GM18858 (cell line): ENCODE data around the gene SAMM50.

ENCODE experiments used
- ATAC-seq: cut with Tn5 transposase; IDR thresholded peaks from one replicate; pipeline ENCODE4 v1.9.1; 2021; ENCODE audit not compliant: unreplicated experiment

SAMM50 gene

DNA sequence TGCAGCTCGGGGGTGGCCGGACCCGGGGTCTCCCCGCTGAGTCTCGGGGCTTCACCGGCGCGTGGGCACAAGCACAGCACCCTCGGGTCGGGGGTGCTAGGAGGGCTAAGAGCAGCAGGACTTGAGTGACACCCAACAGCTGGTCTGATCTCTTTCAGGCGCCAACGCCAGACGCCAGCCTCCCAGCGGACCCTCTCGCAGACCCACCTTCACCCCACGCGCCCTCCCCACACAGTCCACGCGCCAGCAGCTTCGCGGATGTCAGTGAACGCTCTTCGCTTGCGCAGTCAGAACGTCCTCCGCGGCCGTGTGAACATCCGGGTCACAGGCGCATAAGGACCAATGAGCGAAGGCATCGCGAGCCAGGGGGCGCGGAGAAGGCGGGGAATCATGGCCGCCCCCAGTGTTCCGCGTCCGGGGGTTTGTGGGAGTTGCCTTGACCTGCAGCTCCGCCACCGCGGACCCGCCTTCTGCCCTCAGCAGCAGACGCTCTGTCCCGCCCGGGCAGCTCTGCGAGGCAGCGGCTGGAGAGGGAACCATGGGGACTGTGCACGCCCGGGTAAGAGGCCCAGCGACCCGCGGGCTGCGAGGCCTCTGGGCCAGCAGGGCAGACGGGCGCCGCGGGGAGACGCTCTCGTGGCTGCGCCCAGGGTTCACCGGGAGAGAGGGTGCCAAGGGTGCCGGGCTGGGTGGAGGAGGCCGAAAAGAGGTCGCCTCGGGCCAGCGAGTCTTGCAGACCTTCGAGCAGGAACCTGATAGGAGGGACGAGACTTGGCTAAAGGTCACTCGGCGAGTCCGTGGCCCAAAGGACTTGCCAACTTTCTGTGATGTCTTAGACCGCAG, at the start of gene SAMM50:
Gene SAMM50 (plus strand): TSS at position 403 of the 843 bp plus-strand sequence. CDS start 136 bp downstream, at position 539.
- ATAC-seq: peak; percentile 68

DNA sequence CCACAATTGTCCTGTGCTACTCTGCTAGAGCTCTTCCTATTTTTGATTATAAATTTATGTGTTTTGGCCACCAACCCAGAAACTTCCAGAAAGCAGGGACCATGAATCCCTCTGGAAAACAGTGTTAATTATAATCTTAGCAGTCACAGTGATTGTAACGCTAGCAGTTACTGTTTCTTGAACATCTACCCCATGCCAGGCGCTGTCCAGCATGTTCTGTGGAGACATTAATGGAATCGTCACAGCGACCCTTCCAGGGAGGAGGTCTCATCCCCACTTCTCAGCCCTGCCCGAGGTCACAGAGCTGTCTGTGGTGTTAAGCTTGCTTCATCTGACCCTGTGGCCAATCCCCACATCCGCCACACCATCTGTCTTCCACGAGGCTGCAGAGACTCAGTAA, 49.6 kb upstream of the SAMM50 start:
- ATAC-seq: no peak

DNA sequence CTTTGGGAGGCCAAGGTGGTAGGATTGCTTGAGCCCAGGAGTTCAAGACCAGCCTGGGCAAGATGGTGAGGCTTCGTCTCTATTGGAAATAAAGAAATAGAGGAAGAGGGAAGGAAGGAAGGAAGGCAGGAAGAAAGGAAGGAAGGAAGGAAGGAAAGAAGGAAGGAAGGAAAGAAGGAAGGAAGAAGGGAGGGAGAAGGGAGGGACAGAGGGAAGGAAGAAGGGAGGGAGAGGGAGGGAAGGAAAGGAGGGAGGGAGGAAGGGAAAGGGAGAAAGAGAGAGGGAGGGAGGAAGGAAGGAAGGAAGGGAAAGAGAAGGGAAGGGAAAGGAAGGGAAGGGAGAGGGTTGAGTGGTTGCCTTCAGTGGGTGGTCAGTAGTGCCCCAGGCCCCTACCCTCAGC, 45.5 kb upstream of the SAMM50 start:
- no peak for ATAC-seq

DNA sequence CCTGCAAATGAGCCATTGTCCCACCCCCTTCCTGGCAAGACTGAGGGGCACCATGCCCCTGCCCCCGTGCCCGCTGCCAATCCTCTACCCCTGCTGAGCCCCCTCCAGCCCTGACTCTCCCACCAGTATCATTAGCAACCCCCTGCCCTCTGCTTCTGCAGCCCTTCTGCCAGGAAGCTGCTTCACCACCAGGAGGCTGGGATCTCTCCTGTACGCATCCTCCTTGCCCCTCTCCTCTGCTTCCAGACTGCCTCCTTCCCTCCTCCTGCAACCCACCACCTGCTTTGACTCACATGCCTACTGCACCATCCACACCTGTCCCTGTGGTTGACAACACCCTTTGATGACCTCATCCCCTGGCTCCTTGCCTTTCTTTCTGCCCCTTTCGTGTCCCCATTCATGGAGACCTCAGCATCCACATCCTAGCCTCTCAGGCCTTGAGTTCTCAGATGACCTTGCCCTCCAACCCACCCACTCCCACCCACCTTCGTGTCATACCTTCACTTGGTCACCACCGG, 45.0 kb upstream of the SAMM50 start:
- no peak for ATAC-seq

DNA sequence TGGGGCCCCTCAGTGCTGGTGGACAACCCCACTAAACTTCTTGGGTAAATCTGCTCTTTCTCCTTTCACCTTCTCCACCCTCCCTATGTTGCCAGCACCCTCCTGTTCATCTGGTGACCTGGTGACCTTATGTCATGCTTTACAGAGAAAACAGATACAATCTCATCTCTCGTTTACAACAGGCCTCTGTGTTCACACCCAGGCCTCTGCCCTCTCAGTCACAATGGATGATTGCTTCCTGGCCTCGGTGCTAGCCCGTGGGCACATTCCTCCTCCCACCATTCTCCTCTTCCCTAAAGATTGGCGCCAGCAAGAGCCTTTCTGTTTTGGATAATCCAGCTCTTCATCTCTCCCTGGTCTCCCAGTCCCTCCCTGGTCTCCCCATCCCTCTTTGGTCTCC, 43.9 kb upstream of the SAMM50 start:
- ATAC-seq: no peak

DNA sequence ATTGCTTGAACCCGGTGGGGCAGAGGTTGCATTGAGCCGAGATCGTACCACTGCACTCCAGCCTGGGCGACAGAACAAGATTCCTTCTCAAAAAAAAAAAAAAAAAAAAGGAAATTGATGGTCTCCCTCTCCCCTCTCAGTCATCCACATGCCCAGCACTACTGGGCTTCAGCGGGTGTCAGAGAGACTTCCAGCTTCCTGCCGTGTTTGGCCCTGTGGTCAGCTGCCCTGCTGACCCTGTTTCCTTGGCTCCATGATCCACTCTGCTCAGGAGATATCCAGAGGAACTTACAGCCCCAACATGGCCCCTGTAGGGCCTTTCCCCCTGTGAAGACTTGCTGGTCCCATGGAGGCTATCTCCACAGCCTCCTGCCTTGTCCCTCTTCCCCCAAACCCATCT, 37.7 kb upstream of the SAMM50 start:
- no peak for ATAC-seq

DNA sequence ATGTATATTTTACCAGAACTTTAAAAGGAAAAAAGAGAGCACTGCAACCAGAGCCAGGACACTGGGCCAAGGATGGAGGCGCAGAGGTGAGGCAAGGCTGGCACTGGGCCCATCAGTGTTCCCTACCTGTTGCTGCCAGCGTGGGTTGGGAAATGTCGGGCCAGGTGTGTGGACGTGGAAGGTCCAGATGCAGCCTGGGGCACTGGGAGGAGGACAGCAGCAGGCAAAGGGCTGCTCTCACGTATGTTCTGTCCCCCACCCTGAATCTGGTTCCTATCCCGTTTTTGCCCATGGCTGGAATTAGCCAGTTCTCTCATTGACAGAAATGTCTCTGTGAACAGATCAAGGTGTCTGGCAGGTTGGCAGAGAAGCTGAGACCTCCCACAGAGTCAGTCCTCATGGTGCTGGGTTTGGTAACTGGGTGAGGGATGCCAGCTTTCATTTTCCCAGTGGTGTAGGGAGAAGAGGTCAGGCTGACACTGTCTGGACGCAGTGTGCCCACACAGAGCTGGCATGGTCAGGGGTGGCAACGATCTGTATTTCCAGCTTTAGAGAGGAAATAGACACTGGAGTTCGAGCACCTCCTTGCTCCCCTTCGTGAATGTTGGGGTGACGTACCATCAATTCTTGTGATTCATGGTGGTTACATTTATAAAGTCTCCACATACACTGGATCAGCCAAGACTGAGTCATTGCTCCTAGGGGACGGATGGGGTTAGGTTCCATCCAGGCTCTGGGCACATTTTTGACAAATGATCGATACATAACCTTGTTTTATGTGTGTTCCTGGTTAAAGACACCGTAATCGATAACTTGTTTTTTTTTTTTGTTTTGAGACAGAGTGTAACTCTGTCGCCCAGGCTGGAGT, 35.9 kb upstream of the SAMM50 start:
- ATAC-seq: no peak

DNA sequence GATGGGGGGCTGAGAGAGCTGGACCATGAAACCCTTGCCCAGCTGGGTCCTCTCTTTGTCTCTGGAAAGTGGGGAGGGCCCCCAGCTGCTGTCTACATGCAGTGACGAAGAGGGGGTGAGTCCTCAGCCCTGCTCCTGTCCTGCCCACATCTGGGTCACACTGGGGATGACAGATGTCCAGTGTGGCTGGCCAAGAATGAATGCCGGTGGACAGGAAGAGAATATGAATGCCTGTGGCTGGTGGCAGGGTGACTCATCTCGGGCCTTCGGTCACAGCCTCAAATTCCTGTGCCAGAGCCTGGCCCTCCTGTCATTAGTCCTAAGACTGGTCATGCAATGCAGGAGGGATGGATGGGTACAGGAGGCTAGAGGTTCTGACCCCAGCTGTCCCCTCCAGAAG, 33.9 kb upstream of the SAMM50 start:
- no peak for ATAC-seq

DNA sequence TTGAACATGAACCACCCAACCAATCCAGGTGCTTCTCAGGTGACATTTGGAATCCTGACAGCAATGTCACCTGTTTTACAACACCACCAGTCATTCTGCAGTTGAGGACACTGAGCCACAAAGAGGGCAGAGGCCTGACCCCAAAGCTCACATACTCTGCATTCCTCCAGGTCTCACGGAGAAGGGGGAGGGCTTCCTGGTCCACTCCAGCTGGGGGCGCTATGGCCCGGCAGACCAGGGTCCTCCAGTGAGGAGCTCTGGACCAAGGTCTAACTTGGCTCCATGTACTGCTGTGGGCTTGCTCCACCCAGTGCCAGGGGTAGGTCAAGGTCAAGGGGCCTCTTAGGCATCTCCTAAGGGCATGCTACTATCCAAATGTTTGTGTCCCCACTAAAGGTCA, 33.1 kb upstream of the SAMM50 start:
- no peak for ATAC-seq

DNA sequence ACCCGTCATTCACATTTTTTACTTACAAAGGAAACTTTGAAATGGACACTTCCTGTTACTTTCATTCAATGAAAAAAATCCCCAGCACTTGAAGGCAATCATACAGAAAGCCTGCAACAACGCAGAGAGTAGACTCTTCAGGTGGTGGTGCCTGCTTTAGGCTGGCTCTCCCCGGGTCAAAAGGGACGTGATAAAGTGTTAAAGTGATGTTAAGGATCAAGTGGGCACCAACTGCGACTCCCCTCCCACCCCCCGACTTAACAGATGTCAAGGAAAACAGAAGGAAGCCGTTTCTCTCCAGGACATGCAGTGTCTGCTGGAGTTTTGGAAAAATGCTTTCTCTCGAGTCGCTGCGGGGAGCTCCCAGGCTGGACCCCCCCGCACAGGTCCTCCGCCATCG, 32.1 kb upstream of the SAMM50 start:
- no peak for ATAC-seq

DNA sequence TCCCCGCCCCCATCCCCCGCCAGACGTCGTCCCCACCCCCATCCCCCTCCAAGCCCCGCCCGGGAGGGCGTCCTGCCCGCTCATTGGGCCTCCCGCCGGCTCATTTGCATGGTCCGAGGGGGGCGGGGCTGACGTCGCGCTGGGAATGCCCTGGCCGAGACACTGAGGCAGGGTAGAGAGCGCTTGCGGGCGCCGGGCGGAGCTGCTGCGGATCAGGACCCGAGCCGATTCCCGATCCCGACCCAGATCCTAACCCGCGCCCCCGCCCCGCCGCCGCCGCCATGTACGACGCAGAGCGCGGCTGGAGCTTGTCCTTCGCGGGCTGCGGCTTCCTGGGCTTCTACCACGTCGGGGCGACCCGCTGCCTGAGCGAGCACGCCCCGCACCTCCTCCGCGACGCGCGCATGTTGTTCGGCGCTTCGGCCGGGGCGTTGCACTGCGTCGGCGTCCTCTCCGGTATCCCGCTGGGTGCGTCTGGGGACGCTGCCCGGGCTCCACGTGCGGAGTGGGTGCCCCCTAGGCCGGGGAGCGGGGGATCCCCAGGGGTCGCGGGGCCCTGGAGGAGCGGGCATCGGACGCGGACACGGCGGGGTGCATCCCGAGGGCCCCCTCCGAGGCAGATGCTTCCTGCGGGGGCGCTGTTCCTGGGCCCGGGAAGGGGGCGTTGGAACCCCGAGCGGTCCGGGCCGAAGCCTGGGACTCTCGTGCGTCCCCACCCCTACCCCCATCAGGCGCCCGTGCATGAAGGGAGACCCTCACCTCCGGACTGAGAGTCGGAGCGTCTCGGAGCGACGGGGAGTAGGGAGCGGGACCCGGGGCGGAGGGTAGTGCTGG, 31.4 kb upstream of the SAMM50 start, which contains the start of gene PNPLA3:
Gene PNPLA3 (plus strand): TSS at position 175 of the 834 bp plus-strand sequence. CDS start 107 bp downstream, at position 282.
- ATAC-seq: no peak

DNA sequence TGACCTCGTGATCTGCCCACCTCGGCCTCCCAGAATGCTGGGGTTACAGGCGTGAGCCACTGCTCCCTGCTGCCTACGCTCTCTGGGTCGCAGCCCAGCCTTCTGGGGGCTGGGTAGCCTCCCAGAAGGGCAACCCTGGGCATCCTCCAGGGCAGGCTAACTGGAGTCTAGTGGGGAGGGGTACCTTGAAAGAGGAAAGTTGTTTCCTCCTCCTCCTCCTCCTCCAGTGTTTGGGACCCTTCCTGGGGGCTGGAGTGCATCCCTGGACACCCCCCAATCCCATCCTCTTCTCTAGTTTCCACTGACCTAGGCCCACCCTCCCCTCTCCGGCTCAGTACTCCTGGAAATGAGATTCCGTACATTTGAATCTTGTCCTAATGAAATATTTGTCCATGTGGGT, 30.4 kb upstream of the SAMM50 start:
- ATAC-seq: no peak

DNA sequence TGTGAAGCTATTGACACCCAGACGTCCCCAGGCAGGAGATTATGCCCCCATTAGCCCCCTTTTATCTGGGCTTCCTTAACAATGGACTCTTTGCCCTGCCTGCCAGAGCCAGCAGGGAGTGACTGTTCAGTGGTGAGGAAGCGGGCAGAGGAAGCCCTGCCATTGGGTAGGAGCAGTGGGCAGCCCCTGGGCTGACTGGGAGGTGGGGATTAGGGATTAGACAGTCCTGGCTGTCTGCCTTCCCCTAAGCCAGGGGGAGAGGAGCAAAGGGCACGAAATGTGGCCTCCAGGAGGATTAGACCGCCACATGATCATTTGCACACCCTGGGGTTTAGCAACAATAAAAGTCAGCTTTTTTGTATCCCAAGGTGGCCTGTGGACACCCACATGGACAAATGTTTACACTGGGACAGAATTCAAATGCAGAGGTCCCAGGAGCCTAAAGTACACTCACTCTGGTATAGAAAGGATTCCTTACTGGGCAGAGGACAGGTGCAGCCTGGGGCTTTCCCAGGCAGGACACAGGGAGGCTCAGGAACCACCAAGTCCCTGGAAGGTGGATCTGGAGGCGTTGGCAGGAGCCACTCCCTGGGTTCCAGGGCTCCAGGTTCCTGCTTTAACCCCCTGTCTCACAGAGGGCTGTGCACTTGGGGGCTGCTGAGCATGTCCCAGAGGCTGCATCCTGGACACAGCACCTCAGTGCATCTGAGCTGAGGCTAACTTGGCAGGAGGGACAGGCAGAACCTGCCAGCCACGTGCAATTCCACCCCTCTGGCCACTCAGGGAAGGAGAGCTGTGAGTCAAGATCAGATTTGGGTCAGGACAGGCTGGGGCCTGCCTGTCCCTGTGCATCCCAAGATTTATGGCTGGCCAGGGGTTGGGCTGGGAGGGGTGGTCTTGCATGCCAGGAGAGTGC, 29.6 kb upstream of the SAMM50 start:
- ATAC-seq: no peak

DNA sequence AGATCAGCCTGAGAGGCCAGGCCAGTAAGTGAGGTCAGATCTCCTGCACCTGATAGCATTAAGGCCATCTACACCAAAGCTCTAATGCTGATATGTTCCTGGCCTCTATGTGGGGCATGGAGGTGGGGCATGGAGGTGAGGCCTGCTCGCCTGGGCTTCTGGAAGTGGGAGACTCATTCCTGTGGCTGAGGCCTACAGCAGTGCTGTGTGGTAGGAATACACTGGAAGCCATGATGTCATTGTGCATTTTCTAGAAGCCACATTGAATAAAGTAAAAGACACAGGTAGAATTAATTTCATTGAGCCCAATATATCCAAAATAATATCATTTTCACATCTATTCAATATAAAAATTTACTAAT, 28.9 kb upstream of the SAMM50 start:
- ATAC-seq: no peak

DNA sequence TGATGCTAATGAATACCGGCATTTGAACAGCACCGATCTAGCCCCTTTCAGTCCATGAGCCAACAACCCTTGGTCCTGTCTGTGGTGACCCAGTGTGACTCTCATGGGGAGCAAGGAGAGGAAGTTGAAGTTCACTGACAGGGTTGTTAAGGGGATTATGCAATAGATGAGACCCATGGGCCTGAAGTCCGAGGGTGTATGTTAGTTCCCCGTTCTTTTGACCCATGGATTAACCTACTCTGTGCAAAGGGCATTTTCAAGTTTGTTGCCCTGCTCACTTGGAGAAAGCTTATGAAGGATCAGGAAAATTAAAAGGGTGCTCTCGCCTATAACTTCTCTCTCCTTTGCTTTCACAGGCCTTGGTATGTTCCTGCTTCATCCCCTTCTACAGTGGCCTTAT, 26.8 kb upstream of the SAMM50 start:
- ATAC-seq: no peak

DNA sequence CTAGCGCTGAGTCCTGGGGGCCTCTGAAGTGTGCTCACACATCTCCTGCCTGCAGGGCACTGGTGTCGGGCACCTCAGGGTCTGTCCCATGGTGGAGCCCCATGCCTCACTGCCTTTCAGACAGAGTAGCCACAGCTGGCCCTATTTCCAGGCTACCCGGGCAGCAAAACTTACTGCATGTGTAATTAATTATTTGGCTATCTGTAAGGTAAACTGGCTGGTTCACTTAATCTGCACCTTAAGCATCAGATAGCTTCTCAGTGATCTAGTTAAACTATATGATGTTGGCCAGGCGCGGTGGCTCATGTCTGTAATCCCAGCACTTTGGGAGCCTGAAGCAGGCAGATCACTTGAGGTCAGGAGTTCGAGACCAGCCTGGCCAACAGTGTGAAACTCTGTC, 26.3 kb upstream of the SAMM50 start:
- ATAC-seq: no peak

DNA sequence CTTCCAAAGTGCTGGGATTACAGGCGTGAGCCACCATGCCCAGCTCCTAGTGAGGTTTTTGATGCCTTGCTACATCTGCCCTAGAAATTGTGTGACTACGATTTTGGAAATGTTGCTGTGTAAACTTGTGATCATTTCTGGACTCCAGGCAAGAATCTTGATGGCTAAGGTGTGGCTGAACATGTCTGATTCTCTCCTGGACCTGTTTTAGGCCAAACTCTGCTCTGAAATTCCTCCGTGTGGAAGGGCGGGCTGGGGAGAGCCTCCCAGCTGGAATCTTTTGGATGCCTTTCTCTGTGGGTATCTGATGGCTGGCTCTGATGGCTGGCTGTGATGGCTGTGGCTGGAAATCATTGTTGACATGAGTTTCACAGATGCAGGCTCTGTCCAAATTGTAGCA, 23.5 kb upstream of the SAMM50 start:
- no peak for ATAC-seq

DNA sequence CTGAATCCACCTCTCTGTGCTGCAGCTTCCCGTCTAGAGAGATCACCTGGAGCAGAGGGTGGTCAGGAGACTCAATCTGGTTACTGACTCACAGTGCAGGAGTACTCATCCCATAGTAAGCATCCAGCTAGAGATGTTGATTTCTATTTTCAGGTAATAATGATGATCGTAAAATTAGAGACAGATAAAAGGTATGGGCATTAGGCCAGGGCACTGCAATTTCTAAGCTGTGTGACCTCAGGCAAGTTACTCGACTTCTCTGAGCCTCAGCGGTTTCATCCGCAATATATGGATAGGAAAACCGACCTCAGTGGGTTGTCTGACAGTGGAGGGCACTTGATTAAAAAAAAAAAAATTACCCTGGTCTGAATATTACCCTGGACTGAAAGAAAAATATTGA, 13.8 kb upstream of the SAMM50 start:
- ATAC-seq: no peak

DNA sequence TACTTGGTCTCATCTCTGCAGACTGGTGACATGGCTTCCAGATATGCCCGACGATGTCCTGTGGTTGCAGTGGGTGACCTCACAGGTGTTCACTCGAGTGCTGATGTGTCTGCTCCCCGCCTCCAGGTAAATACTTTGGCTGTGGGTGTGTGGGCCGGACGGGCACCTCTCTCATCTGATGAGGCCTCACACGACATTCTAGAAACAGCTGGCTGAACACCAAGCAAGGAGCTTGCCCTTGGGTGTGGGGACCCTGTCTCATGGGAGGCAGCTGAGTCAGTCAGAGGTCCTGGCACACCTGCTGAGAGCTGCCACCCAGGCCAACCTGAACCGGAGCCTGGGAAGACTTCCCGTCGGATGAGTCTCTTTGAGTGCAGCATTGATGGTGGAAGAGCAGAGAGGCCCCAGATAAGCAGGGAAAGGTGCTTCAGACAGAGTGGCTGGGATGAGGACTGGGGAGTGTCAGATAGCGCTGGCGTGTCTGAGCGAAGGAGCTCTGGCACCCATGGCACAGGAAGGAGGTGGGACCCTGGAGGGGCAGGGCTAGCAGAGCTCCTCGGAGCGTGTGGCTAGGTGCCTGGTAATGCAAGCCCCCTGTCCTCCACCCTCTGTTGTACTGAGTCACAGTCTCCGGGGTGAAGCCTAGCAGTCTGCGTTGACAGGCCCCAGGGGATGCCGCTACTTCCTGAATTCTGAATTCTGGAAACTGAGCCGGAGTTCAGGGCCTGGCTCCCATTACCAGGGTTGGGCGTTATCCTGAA, 10.4 kb upstream of the SAMM50 start:
- no peak for ATAC-seq
